IMR-90 (cell line): ENCODE measurements around the gene KCNIP1. TPM values are rescaled to one million over a fixed set of nuclear protein-coding genes. Genes with fewer than 3 reads are reported as not detected.

Source experiments
- ATAC-seq: fragments of 200-7000 bp; cut with Tn5 transposase; 2 replicates; pipeline ENCODE4 v1.9.1; 2020; ENCODE audit warnings: low read depth, mild to moderate bottlenecking, moderate library complexity
- BruUV-seq: library from RNA; stranded (reverse); fragments of 400-500 nt; replicated peaks from 2 replicates; lab custom pipeline; 2021; lab: Mats Ljungman, UMichigan
- CTCF ChIA-PET: fragments of 300-600 bp; formaldehyde crosslinking; extraction: SDS; loops from one replicate; lab custom pipeline; 2021; ENCODE audit warnings: antibody characterized with exemption; lab: Yijun Ruan, JAX
- POLR2A ChIA-PET: fragments of 300-600 bp; sonication (Branson Sonifier 250); formaldehyde crosslinking; loops from one replicate; lab custom pipeline; 2022; ENCODE audit warnings: antibody characterized with exemption; ENCODE audit not compliant: unreplicated experiment; lab: Charles Lee
- DNase-seq: peaks from one replicate; pipeline ENCODE4 v3.0.0; 2013
- H2AFZ ChIP-seq: replicated peaks from 2 replicates; pipeline ENCODE3; 2013; ENCODE audit warnings: low read length, mild to moderate bottlenecking; ENCODE audit not compliant: poor library complexity
- H2AK5ac ChIP-seq: 2 replicates; pipeline ENCODE4 v1.6.1; 2013; ENCODE audit warnings: low read depth, low read length, inconsistent platforms
- H2AK9ac ChIP-seq: replicated peaks from 2 replicates; pipeline ENCODE3; 2013; ENCODE audit warnings: mild to moderate bottlenecking, low read depth, low read length, moderate library complexity; ENCODE audit not compliant: poor library complexity
- H2BK120ac ChIP-seq: 2 replicates; pipeline ENCODE4 v1.6.1; 2013; ENCODE audit warnings: low read depth, low read length, inconsistent platforms
- H2BK15ac ChIP-seq: 3 replicates; pipeline ENCODE4 v1.6.1; 2013; ENCODE audit warnings: low read depth, low read length, inconsistent platforms
- H2BK20ac ChIP-seq: 2 replicates; pipeline ENCODE4 v1.6.1; 2013; ENCODE audit warnings: low read depth, mild to moderate bottlenecking, inconsistent platforms, low read length, moderate library complexity
- H2BK5ac ChIP-seq: 2 replicates; pipeline ENCODE4 v1.6.1; 2013; ENCODE audit warnings: mild to moderate bottlenecking, low read depth, low read length, inconsistent platforms; ENCODE audit not compliant: poor library complexity, severe bottlenecking
- H3K14ac ChIP-seq: replicated peaks from 2 replicates; pipeline ENCODE4 v1.6.1; 2013; ENCODE audit warnings: low read depth, low read length, inconsistent platforms
- H3K18ac ChIP-seq: 2 replicates; pipeline ENCODE4 v1.6.1; 2013; ENCODE audit warnings: low read depth, low read length, control low read depth
- H3K23ac ChIP-seq: 2 replicates; pipeline ENCODE4 v1.6.1; 2013; ENCODE audit warnings: low read depth, low read length, inconsistent platforms
- H3K27ac ChIP-seq: 2 replicates; pipeline ENCODE4 v1.5.1; 2013; ENCODE audit warnings: mild to moderate bottlenecking, control low read depth, low read length; ENCODE audit not compliant: insufficient read depth
- H3K27me3 ChIP-seq: 2 replicates; pipeline ENCODE4 v1.6.1; 2013; ENCODE audit warnings: low read length; ENCODE audit not compliant: control insufficient read depth, insufficient read depth
- H3K36me3 ChIP-seq: 2 replicates; pipeline ENCODE4 v1.6.1; 2013; ENCODE audit warnings: low read length, mixed read lengths; ENCODE audit not compliant: control insufficient read depth, insufficient read depth
- H3K4ac ChIP-seq: 2 replicates; pipeline ENCODE4 v1.6.1; 2013; ENCODE audit warnings: low read depth, low read length, inconsistent platforms
- H3K4me1 ChIP-seq: 2 replicates; pipeline ENCODE4 v1.6.1; 2013; ENCODE audit warnings: low read length, mixed read lengths; ENCODE audit not compliant: control insufficient read depth, insufficient read depth
- H3K4me2 ChIP-seq: 2 replicates; pipeline ENCODE4 v1.6.1; 2013; ENCODE audit warnings: low read depth, mild to moderate bottlenecking, control low read depth, low read length, moderate library complexity
- H3K4me3 ChIP-seq: 2 replicates; pipeline ENCODE4 v1.5.1; 2013; ENCODE audit warnings: low read depth, mild to moderate bottlenecking, control low read depth, low read length, moderate library complexity; ENCODE audit not compliant: insufficient read depth
- H3K56ac ChIP-seq: 2 replicates; pipeline ENCODE4 v1.6.1; 2013; ENCODE audit warnings: low read length, inconsistent platforms; ENCODE audit not compliant: insufficient read depth; ENCODE audit errors: extremely low read depth
- H3K79me1 ChIP-seq, 2 experiments: 2 replicates each; pipeline ENCODE4 v1.6.1; 2013; ENCODE audit warnings: low read length in 2 of 2, inconsistent platforms in 1 of 2, low read depth in 1 of 2
- H3K9ac ChIP-seq: 2 replicates; pipeline ENCODE4 v1.6.1; 2013; ENCODE audit warnings: low read depth, low read length, control low read depth
- H3K9me1 ChIP-seq: 2 replicates; pipeline ENCODE4 v1.6.1; 2013; ENCODE audit warnings: low read length, inconsistent platforms; ENCODE audit not compliant: insufficient read depth
- H3K9me3 ChIP-seq: 2 replicates; pipeline ENCODE4 v1.6.1; 2013; ENCODE audit warnings: low read length; ENCODE audit not compliant: control insufficient read depth, insufficient read depth
- H4K20me1 ChIP-seq: 2 replicates; pipeline ENCODE4 v1.6.1; 2013; ENCODE audit warnings: low read length, inconsistent platforms; ENCODE audit not compliant: insufficient read depth
- H4K5ac ChIP-seq: 2 replicates; pipeline ENCODE4 v1.6.1; 2013; ENCODE audit warnings: mild to moderate bottlenecking, low read depth, low read length, control low read depth
- H4K8ac ChIP-seq, 2 experiments: 2 replicates each; pipeline ENCODE4 v1.6.1; 2013; ENCODE audit warnings: low read depth in 2 of 2, low read length in 2 of 2, control low read depth in 1 of 2, inconsistent platforms in 1 of 2
- H4K91ac ChIP-seq: 2 replicates; pipeline ENCODE4 v1.6.1; 2013; ENCODE audit warnings: low read depth, low read length, inconsistent platforms; ENCODE audit not compliant: insufficient read depth
- MAFK ChIP-seq: IDR thresholded peaks from 2 replicates; pipeline ENCODE4 v1.6.1; 2012; ENCODE audit warnings: low read depth, low read length, improper control_type of control experiment
- SMC3 ChIP-seq: fragments of 150-350 bp; IDR thresholded peaks from 2 replicates; pipeline ENCODE4 v1.6.1; 2016; ENCODE audit warnings: low read depth, mild to moderate bottlenecking, antibody characterized with exemption, low read length, moderate library complexity
- WGBS, 2 experiments: methylation state at CpG; one replicate each; pipeline versions ENCODE4 v1.1.5 to v1.1.7; 2013; ENCODE audit warnings: missing lambda C conversion rate in 2 of 2; ENCODE audit not compliant: insufficient read length in 1 of 2; ENCODE audit errors: extremely low coverage in 2 of 2; 5-methylcytosine and 5-hydroxymethylcytosine counted together
- dilution Hi-C: fragments of 300-500 bp; cut with HindIII; formaldehyde crosslinking; loops from one replicate; pipeline ENCODE4 v1.14.3; 2018; ENCODE audit warnings: low sequenced_read_pairs; ENCODE audit not compliant: unreplicated experiment
- in situ Hi-C: fragments of 300-500 bp; cut with MboI; formaldehyde crosslinking; loops from 3 replicates; pipeline ENCODE4 v1.14.3; 2019; ENCODE audit warnings: low sequenced_read_pairs, inconsistent platforms, mixed read lengths
- intact Hi-C: fragments of 100-400 bp; cut with micrococcal nuclease; formaldehyde crosslinking; loops from 2 replicates; pipeline ENCODE4 v1.10.0; 2022
- polyA plus RNA-seq, 3 experiments: library from polyadenylated mRNA; depleted of rRNA; stranded (reverse); fragments of >200 nt; gene quantifications; 2 replicates each; pipeline ENCODE4 v1.2.3, GENCODE V29; 2012; ENCODE audit warnings: low replicate concordance in 1 of 3
- total RNA-seq: library from RNA; depleted of rRNA; stranded (reverse); fragments of >200 nt; gene quantifications from 2 replicates; pipeline ENCODE4 v1.2.3, GENCODE V29; 2012

KCNIP1 gene
- total and polyA plus RNA-seq, 2 of the 4 experiments (the other 2 are of a cell fraction), result not detected

DNA sequence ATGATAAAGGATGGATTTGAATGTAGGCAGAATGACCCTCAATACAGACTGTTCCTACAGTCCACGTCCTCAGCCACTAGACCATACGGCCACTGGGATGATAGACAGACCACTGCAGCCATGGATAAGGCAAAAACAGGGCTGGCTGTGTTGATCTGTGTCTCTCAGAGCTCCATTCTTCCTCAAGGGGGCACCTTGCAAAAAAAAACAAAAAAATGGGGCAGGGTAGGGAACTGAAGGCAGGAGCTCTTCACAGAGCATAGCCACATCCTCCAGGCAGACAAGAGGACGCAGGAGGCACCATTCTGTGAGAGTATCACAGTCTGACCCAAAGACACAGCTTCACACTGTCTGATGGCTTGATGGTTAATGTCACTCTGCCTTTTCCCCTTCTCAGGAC is 218.5 kb downstream of the KCNIP1 start:
- Histone ChIP-seq H3K4ac (no peak overlapping the region), H3K9ac (no peak overlapping the region), H3K9me1 (no peaks in the 10 kb centered on the region), H4K20me1 (no peaks in the 10 kb centered on the region), H2BK15ac (no peak overlapping the region), H3K18ac (no peak overlapping the region), H3K79me1 (no peaks in the 10 kb centered on the region), H3K9me3 (no peaks in the 10 kb centered on the region), H3K4me2 (no peak overlapping the region), H2AK9ac (no peak overlapping the region), H3K56ac (no peak overlapping the region), H4K91ac (no peak overlapping the region), H2BK120ac (no peak overlapping the region), H3K36me3 (no peaks in the 10 kb centered on the region), H3K27ac (no peak overlapping the region), H2BK5ac (no peak overlapping the region), H3K4me3 (no peak overlapping the region), H2BK20ac (no peak overlapping the region), H3K14ac (no peak overlapping the region), H4K8ac (no peak overlapping the region), H2AFZ (no peak overlapping the region), H3K27me3 (peaks cover 2% of the 10 kb centered on the region; the same call in 1 of the 2 replicates), H3K4me1 (no peaks in the 10 kb centered on the region), H3K23ac (no peak overlapping the region), H2AK5ac (no peak overlapping the region), H4K5ac (no peak overlapping the region)
- ATAC-seq, result no peak
- dilution Hi-C loops, result no loop called here
- no CpG with 5 or more reads among the region's 3 CpGs for WGBS, 2 experiments
- no TSS peak for BruUV-seq
- POLR2A ChIA-PET, result no interaction called here
- TF ChIP-seq MAFK (no peak), SMC3 (no peak)
- intact Hi-C loops, result no loop called here
- CTCF ChIA-PET, result no interaction called here
- DNase-seq, result no peak
- in situ Hi-C loops, result no loop called here
